ENCODE measurements around the gene GPD2.
"Not testable (repeated sequence)": the region's sequence is repeated elsewhere in the genome, so short reads cannot be mapped to it uniquely, and the experiment has no call there.

The GPD2 gene

GRCh38 chr2:156590085-156590739, 154.0 kb downstream of the GPD2 start:
- DNase-seq: no peak
- ATAC-seq: no peak

DNA sequence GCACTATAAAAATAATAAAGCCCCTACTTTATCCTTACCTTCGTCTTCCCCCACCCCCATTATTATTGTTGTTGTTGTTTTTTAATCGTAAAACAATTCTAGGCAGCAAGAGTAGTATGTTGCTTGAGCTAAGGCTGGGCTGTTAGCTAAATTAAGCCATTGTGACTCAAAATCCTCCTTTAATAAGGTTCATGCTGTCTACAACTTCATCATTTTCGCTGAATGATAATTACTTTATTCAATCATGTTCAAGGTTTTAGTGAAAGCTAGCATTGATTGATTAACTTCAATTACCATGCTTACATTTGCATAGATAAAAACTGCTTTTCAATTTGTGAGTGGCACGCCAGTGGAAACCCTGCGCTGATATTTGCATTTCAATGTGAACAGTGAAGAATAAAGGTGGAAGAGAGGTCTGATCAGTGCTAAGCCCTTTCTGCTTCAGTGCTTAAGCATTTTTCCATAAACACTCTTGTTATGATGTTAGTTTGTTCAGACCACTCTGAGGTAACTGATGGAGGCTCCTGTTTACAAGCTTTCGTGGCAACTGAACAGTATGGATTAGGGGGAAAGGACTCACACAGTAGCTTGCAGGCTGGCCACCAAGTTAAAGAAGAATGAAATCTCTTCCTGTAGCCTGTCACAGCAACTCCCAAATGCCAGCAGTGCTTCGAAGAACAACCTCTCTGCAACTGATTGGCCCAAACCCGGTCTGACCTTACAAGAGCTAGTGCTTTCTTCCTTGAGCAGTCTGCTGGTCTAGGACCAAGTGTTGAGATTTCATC, 156.8 kb downstream of the GPD2 start:
- DNase-seq: no peak
- ATAC-seq: no peak

DNA sequence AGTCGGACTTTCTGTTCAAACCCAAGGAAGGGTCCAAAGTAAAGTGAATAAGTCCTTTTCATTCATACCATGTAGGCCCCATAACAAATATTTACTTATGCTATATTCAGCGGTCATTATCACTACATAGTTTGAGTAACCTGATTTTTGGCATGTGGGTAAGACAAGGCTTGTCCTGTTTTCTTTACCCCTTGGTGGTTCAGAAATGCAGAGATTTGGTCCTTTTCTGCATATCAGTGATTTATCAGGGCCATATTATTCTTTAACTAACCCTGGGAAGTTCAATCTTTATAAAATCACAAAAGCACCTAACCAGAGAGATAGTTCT, 157.4 kb downstream of the GPD2 start:
- DNase-seq: no peak
- ATAC-seq: no peak

DNA sequence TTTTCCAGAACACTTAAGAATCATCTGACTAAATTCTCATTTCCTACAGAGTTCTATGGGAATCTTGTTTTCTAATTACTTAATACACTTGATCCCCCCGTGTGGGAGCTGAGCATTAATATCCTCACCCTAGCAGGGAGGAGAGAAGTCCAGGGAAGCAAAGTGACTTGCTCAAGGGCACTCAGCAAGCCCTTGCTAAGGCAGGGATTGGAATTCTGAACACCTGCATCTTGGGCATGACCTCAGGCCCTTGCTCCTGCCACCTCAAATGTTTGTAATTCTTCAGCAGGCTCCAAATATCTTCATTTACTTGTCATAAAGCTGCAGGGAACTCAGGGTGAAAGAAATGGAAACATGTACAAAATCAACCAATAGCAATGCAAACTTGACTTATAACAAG, 162.4 kb downstream of the GPD2 start:
- ATAC-seq (no peak), DNase-seq (no peak)

DNA sequence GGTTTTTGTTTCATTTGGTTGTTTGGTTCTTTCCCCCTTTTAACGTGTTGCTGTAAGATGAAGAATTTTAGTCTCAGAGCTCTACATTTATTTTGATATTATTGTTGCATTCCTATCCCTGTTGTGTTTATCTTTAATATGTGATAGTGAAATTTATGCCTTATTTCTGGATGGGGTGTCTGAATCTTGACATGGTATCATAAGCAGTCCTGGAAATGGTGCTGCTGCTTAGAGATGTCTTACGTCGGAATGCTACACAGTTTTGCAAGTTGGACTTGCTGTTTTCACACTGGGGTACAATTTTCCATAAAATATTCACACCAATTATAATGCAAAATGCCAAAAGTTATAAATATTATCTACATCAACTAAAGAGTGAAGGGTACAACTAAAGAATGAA, 164.0 kb downstream of the GPD2 start:
- ATAC-seq: no peak
- no peak for DNase-seq

GRCh38 chr2:156601855-156602551, 165.8 kb downstream of the GPD2 start:
- no peak for DNase-seq
- ATAC-seq: no peak

GRCh38 chr2:156602552-156602933, 166.4 kb downstream of the GPD2 start:
- DNase-seq (no peak), ATAC-seq (no peak)

- ATAC-seq: no peak
- DNase-seq: no peak
Measured at GRCh38 chr2:156615836-156616322, 179.7 kb downstream of the GPD2 start.

DNA sequence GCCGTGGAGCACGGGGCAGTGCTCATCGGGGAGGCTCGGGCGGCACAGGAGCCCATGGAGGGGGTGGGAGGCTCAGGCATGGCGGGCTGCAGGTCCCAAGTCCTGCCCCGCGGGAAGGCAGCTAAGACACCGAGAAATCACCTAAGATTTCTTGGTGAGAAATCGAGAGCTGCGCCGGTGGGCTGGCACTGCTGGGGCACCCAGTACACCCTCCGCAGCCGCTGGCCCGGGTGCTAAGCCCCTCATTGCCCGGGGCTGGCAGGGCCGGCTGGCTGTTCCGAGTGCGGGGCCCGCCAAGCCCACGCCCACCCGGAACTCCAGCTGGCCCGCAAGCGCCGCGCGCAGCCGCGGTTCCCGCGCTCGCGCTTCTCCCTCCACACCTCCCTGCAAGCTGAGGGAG, 181.9 kb downstream of the GPD2 start:
- not testable (repeated sequence) for ATAC-seq

GRCh38 chr2:156619021-156619539, 182.9 kb downstream of the GPD2 start:
- no peak for ATAC-seq

More for the DNA sequence above, 181.9 kb downstream of the GPD2 start:
- DNase-seq: not testable (repeated sequence)

DNA sequence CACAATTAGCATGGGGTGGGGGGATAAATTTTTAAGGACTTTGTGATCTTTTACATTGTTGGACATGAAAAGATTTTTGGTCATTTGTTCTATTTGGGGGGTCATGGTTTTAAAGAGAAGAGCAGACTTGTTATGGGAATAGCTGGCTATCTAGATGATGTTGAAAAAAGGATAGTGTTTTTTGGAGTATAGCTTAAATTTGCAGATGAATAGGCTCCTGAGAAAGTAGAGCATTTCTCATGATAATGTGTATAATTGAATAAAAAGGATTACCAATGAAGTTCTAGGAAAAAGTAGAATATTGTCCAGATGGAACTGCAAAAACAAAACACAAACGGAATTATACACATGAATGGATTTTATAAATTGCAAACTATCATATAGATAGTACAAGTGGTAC, 186.3 kb downstream of the GPD2 start:
- no peak for DNase-seq
- no peak for ATAC-seq

More at GRCh38 chr2:156619021-156619539, 182.9 kb downstream of the GPD2 start:
- DNase-seq: no peak

- no peak for ATAC-seq
- no peak for DNase-seq
Measured at GRCh38 chr2:156625360-156626170, 189.4 kb downstream of the GPD2 start.

GRCh38 chr2:156626931-156627330, 190.8 kb downstream of the GPD2 start:
- ATAC-seq: no peak
- no peak for DNase-seq

GRCh38 chr2:156630579-156631337, 194.6 kb downstream of the GPD2 start:
- no peak for ATAC-seq
- DNase-seq: no peak

- ATAC-seq: no peak
Measured at GRCh38 chr2:156635646-156636045, 199.5 kb downstream of the GPD2 start.

More at GRCh38 chr2:156635646-156636045, 199.5 kb downstream of the GPD2 start:
- no peak for DNase-seq
